Endothelial cell of umbilical vein (primary cell): ENCODE measurements around the gene IFNG-AS1. TPM values are rescaled to one million over a fixed set of nuclear protein-coding genes. Genes with fewer than 3 reads are reported as not detected.

ENCODE experiments used
- BruUV-seq: library from RNA; stranded (reverse); fragments of 400-500 nt; replicated peaks from 2 replicates; lab custom pipeline; 2021; lab: Mats Ljungman, UMichigan
- CTCF ChIA-PET: fragments of 300-600, 350-600 bp; sonication (Branson Sonifier 250); formaldehyde crosslinking; loops from one replicate; lab custom pipeline; 2021; ENCODE audit warnings: antibody characterized with exemption, inconsistent platforms; lab: Charles Lee
- POLR2A ChIA-PET: fragments of 300-600, 350-600 bp; sonication (Branson Sonifier 250); formaldehyde crosslinking; loops from one replicate; lab custom pipeline; 2021; ENCODE audit warnings: antibody characterized with exemption, inconsistent platforms; lab: Charles Lee
- DNase-seq: peaks from one replicate; pipeline ENCODE4 v3.0.0-alpha.2; 2011; ENCODE audit warnings: low read depth, low spot score
- FAIRE-seq: peaks from 2 replicates; lab custom pipeline; 2011; peaks lifted over from hg19 to GRCh38; lab: Jason Lieb, UNC
- H2AFZ ChIP-seq: 2 replicates; pipeline ENCODE4 v1.6.0; 2012; ENCODE audit warnings: low read depth, low read length, control low read depth, inconsistent platforms
- H3K27ac ChIP-seq: 2 replicates; pipeline ENCODE4 v1.5.1; 2011; ENCODE audit warnings: low read depth, mild to moderate bottlenecking, control low read depth, low read length, moderate library complexity; ENCODE audit not compliant: insufficient read depth
- H3K27me3 ChIP-seq, 2 experiments: 2 replicates each; pipeline versions ENCODE4 v1.6.0 to v1.6.1; 2011; ENCODE audit warnings: low read length in 2 of 2, mixed read lengths in 1 of 2; ENCODE audit not compliant: control insufficient read depth in 2 of 2, insufficient read depth in 2 of 2
- H3K36me3 ChIP-seq, 2 experiments: 2 replicates in 1 of 2; 3 replicates in 1 of 2; pipeline ENCODE4 v1.5.1; 2011; ENCODE audit warnings: low read length in 2 of 2, mild to moderate bottlenecking in 1 of 2, moderate library complexity in 1 of 2; ENCODE audit not compliant: control insufficient read depth in 2 of 2, insufficient read depth in 2 of 2; ENCODE audit errors: extremely low read depth in 1 of 2
- H3K4me1 ChIP-seq: 3 replicates; pipeline ENCODE4 v1.5.1; 2011; ENCODE audit warnings: mild to moderate bottlenecking, low read length; ENCODE audit not compliant: control insufficient read depth, insufficient read depth; ENCODE audit errors: extremely low read depth
- H3K4me2 ChIP-seq: 2 replicates; pipeline ENCODE4 v1.6.1; 2011; ENCODE audit warnings: low read length, control low read depth, mixed read lengths; ENCODE audit not compliant: insufficient read depth
- H3K4me3 ChIP-seq, 3 experiments: fragments of 200-600 bp in 1 of 3; sonication (generic), shearing (Covaris generic) in 1 of 3; replicated peaks in 1 of 3; 2 replicates each; pipeline ENCODE4 v1.5.1; 2011 to 2016; ENCODE audit warnings: control low read depth in 3 of 3, low read length in 3 of 3, mild to moderate bottlenecking in 2 of 3, inconsistent platforms in 1 of 3, low read depth in 1 of 3, moderate library complexity in 1 of 3; ENCODE audit not compliant: insufficient read depth in 1 of 3
- H3K79me2 ChIP-seq: 2 replicates; pipeline ENCODE4 v1.6.0; 2012; ENCODE audit warnings: low read length, inconsistent platforms; ENCODE audit not compliant: control insufficient read depth, insufficient read depth
- H3K9ac ChIP-seq: replicated peaks from 2 replicates; pipeline ENCODE3; 2011; ENCODE audit warnings: low read length, control low read depth; ENCODE audit not compliant: insufficient read depth; ENCODE audit errors: extremely low read depth
- H3K9me1 ChIP-seq: replicated peaks from 3 replicates; pipeline ENCODE4 v1.6.0; 2011; ENCODE audit warnings: mild to moderate bottlenecking, low read length; ENCODE audit not compliant: control insufficient read depth, insufficient read depth; ENCODE audit errors: extremely low read depth
- H3K9me3 ChIP-seq: replicated peaks from 2 replicates; pipeline ENCODE4 v1.5.1; 2012; ENCODE audit warnings: low read length, inconsistent platforms; ENCODE audit not compliant: control insufficient read depth, insufficient read depth
- H4K20me1 ChIP-seq: replicated peaks from 2 replicates; pipeline ENCODE3; 2011; ENCODE audit warnings: mild to moderate bottlenecking, low read length; ENCODE audit not compliant: control insufficient read depth, insufficient read depth; ENCODE audit errors: extremely low read depth
- GATA2 ChIP-seq: IDR thresholded peaks from 2 replicates; pipeline ENCODE4 v1.7.0; 2011; ENCODE audit warnings: low read depth, mild to moderate bottlenecking, moderate library complexity, mixed read lengths, low read length; ENCODE audit not compliant: insufficient read length, insufficient read depth
- MYC ChIP-seq: IDR thresholded peaks from one replicate; pipeline ENCODE4 v1.6.1; 2011; ENCODE audit warnings: mild to moderate bottlenecking, low read depth, low read length
- dilution Hi-C: fragments of 300-500 bp; cut with MboI; formaldehyde crosslinking; loops from one replicate; pipeline ENCODE4 v1.15.0; 2019; ENCODE audit warnings: low sequenced_read_pairs; ENCODE audit not compliant: extremely low pct_ligation_motif_present
- intact Hi-C: fragments of 100-400 bp; cut with micrococcal nuclease; formaldehyde crosslinking; loops from one replicate; pipeline ENCODE4 v1.10.0; 2022
- polyA plus RNA-seq, 4 experiments: library from polyadenylated mRNA; depleted of rRNA in 3 of 4; stranded (reverse) in 3 of 4; unstranded in 1 of 4; fragments of >200 nt; gene quantifications; 2 replicates each; pipeline versions ENCODE4 v1.2.1 to v1.2.3, GENCODE V29; 2011 to 2012; ENCODE audit warnings: missing spikeins in 1 of 4
- total RNA-seq: library from RNA; stranded (reverse); gene quantifications from 2 replicates; pipeline ENCODE4 v1.2.3, GENCODE V29; 2021
- TF ChIP-seq, protein P1 (sequence below): IDR thresholded peaks from 2 replicates; pipeline ENCODE4 v1.6.1; 2011; ENCODE audit not compliant: insufficient read depth, insufficient read length
- TF ChIP-seq, protein P2 (sequence below), 2 donors: IDR thresholded peaks; 1 replicate in 1 of 2; 2 replicates in 1 of 2; pipeline ENCODE4 v1.5.1; 2011; ENCODE audit warnings: low read length in 2 of 2, mild to moderate bottlenecking in 2 of 2, moderate library complexity in 2 of 2, control low read depth in 1 of 2, inconsistent platforms in 1 of 2, low read depth in 1 of 2; ENCODE audit not compliant: insufficient read depth in 1 of 2; ENCODE audit errors: extremely low read depth in 1 of 2

Gene IFNG-AS1
- total and polyA plus RNA-seq, 2 donors (not counting 3 experiments of a cell fraction or from before 2014, with no cell fraction given), result not detected

DNA sequence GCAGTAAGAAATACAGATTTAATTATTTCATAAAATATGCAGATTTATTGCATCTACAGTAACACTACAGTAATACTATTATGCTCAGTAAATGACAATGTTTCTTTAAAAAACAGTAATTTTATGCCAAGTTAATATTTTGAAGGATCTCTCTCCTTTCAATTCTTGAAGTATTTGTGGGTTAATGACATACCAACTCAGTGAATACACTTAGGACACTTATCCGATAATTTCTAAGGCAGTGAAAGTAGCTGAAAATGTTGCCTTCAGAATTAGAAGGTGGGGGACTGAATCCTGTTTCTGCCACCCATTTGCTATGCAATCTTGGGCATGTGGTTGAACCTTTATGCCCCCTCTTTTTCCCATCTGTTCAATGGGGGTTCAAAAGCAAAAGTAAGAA lies 24.8 kb upstream of the IFNG-AS1 start:
- ChIA-PET CTCF (interaction anchor here (1.8 to 2.1 kb wide), 2 partner anchors 21 to 23 kb away, joined by 4 to 6 read pairs; no protein-coding TSS in a partner anchor), POLR2A (no interaction called here)
- Histone ChIP-seq H3K4me1 (no peaks in the 10 kb centered on the region), H4K20me1 (no peaks in the 10 kb centered on the region), H3K9me3 (no peaks in the 10 kb centered on the region), H3K9ac (no peak overlapping the region), H3K27me3 (no peaks in the 10 kb centered on the region), H3K4me3 (no peak overlapping the region), H3K27ac (no peak overlapping the region), H3K36me3 (no peaks in the 10 kb centered on the region), H2AFZ (no peak overlapping the region), H3K79me2 (no peaks in the 10 kb centered on the region), H3K4me2 (no peak overlapping the region), H3K9me1 (no peaks in the 10 kb centered on the region)
- FAIRE-seq (no peak), DNase-seq (no peak)
- dilution Hi-C loops, result no loop called here
- intact Hi-C loops, result no loop called here
- BruUV-seq, result no TSS peak
- TF ChIP-seq, protein P1, sequence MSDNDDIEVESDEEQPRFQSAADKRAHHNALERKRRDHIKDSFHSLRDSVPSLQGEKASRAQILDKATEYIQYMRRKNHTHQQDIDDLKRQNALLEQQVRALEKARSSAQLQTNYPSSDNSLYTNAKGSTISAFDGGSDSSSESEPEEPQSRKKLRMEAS, result no peak

DNA sequence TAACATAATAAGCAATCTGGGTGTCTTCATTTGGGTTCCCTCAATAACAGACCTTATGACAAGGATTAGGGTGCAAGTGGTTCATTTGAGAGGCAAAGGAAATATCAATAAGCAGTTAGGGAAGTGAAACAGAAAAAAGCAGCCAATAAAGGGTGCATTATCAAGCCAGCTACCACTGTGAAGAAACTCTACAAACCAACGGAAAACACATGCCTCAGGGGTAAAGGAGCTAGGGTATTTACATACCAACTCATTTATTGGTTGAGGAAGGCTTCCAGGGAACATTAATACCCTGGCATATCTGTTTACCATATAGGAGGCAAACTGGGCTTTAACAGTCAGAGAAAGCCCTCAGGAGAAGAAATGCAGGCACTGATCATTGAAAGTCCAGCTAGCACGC lies 22.7 kb upstream of the IFNG-AS1 start:
- no peak overlapping the region for H3K4me3 ChIP-seq

More for the DNA sequence above, 22.7 kb upstream of the IFNG-AS1 start:
- FAIRE-seq, result no peak
- H4K20me1 ChIP-seq, result no peaks in the 10 kb centered on the region
- POLR2A ChIA-PET, result no interaction called here
- no peaks in the 10 kb centered on the region for H3K36me3 ChIP-seq
- CTCF ChIA-PET, result interaction anchor here (1.8 to 2.1 kb wide), 2 partner anchors 23 to 25 kb away, joined by 4 to 6 read pairs; no protein-coding TSS in a partner anchor
- H3K9me1 ChIP-seq, result no peaks in the 10 kb centered on the region
- H3K79me2 ChIP-seq, result no peaks in the 10 kb centered on the region
- H2AFZ ChIP-seq, result no peak overlapping the region
- no peak overlapping the region for H3K4me2 ChIP-seq
- H3K27ac ChIP-seq, result no peak overlapping the region
- H3K9ac ChIP-seq, result no peak overlapping the region
- BruUV-seq, result no TSS peak
- intact Hi-C loops, result no loop called here
- H3K27me3 ChIP-seq, result no peaks in the 10 kb centered on the region
- dilution Hi-C loops, result no loop called here
- no peaks in the 10 kb centered on the region for H3K4me1 ChIP-seq
- no peak for TF ChIP-seq GATA2
- TF ChIP-seq, protein P2, sequence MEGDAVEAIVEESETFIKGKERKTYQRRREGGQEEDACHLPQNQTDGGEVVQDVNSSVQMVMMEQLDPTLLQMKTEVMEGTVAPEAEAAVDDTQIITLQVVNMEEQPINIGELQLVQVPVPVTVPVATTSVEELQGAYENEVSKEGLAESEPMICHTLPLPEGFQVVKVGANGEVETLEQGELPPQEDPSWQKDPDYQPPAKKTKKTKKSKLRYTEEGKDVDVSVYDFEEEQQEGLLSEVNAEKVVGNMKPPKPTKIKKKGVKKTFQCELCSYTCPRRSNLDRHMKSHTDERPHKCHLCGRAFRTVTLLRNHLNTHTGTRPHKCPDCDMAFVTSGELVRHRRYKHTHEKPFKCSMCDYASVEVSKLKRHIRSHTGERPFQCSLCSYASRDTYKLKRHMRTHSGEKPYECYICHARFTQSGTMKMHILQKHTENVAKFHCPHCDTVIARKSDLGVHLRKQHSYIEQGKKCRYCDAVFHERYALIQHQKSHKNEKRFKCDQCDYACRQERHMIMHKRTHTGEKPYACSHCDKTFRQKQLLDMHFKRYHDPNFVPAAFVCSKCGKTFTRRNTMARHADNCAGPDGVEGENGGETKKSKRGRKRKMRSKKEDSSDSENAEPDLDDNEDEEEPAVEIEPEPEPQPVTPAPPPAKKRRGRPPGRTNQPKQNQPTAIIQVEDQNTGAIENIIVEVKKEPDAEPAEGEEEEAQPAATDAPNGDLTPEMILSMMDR (IDR thresholded peaks at IDR 0.05; ENCODE audit: extremely low read depth in 1 of 2, insufficient read depth in 1 of 2, low read depth in 1 of 2, low read length in 2 of 2), result no peak
- TF ChIP-seq MYC, result no peak
- no peak for DNase-seq
- H3K9me3 ChIP-seq, result no peaks in the 10 kb centered on the region
